HG03558 (cell line): ENCODE data around the gene PEX26.
"Not testable (repeated sequence)": the region's sequence is repeated elsewhere in the genome, so short reads cannot be mapped to it uniquely, and the experiment has no call there.

Experiments
- ATAC-seq: cut with Tn5 transposase; IDR thresholded peaks from one replicate; pipeline ENCODE4 v1.9.1; 2021; ENCODE audit warnings: moderate number of reproducible peaks; ENCODE audit not compliant: unreplicated experiment; ENCODE audit errors: extremely low read depth

The PEX26 gene

DNA sequence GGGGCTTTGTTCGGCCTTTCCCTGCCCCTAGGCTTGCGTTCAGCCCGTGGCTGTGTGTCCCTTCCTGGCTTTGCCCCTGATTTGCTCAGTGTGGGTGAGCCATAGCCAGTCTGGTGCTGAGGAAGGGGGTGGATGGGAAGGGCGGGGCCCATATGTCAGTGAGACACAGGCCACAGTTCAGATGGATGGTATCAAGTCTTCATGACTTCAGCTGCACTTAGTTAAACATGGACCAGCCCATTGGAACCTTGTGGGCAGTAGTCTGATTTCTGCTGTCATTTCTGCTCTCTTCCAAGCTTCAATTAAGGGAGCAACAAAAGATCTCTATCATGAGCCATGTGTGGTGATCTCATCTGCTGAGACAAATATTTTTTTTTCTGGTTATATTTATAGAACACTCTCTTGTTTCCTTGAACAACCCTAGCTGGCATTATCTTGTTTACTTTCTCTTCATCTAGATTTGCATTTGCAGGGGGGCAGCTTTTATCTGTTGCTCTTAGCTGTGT, 21.6 kb upstream of the PEX26 start:
- no peak for ATAC-seq

DNA sequence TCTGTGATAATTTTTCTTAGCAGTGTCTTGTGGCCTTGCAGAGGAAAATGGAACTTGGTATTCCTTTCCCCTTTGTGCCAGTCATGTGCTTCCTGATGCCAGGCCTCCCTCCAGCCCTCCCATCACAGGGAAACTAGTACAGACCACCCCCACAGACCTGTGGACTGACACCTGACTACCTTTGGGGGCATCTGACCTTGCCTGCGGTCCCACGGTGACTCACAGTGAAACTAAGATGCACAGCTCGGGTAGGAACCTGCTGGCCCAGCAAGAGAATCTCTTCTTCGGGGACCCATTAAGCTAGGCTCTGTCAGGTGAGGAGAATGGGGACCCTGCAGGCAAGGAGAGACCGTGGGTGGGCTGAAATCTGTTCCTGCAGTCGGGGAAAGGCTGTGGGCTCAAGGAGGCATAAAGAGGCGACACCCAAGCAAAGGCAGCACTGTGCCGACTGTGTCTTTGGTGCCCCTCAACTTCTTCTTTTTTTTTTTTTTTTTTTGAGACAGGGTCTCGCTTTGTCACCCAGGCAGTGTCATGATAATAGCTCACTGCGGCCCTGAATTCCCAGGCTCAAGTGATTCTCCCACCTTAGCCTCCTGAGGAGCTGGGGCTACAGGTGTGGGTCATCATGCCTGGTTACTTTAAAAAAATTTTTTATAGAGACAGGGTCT, 20.8 kb upstream of the PEX26 start:
- no peak for ATAC-seq

DNA sequence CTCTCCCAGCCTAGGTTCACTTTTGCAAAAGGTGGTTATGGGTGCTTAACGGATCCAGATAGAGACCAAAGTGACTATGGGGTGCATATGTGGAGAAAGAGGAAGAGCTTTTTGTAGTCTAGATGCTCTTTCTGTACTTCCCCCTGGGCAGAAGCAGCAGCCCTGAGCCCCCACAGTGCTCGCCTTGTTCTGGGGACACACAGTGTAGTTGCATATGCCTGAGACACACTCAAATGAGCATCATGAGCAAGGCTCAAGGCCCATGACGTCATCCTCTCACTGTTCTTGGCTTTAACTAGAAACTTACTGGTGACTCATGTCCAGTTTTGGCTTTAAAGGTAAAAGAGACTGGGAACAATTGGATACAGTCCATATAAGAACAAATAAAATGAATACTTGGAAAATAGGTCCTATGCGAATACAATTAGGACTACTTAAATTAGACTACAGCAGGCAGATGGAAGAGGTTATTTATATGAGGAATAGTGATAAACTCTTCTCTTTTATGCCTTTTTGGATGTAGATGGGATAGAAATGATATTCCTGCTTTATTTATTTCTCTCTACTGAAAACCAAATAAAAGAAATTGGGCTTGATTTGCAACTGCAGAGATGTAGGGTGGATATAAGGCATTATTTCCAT, 20.1 kb upstream of the PEX26 start:
- ATAC-seq = no peak

DNA sequence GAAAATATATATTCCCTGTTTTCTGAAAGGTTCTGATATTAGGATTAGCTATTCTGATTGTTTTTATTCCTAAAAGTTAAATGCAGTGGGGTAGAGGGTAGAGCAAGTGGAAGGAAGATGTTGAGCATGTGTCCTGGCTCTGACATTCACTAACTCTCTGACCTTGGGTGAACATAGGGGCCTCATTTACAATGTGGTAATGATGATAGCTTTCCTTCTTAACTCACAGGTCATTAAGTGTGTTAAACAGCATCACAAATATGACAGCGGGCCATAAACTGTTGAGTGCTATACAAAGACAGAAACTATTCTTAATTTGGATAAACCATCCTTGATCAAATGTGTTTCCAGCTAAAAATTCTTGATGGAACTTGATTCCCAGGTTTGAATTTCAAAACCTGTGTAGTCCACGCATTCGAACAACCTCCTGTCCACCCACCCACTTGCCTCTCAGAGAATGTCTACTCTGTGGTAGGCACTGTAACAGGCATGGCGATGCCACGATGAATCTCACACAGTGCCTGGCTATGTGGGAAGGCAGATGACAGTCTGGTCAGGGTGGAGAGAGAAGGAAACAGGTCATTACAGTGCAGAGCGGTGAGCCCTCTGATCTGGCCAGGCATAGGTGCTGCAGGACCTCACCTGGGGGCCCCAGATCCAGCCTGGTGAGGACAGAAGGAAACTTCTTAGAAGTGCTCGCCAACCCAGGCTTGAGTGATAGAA, 19.3 kb upstream of the PEX26 start:
- ATAC-seq = no peak

DNA sequence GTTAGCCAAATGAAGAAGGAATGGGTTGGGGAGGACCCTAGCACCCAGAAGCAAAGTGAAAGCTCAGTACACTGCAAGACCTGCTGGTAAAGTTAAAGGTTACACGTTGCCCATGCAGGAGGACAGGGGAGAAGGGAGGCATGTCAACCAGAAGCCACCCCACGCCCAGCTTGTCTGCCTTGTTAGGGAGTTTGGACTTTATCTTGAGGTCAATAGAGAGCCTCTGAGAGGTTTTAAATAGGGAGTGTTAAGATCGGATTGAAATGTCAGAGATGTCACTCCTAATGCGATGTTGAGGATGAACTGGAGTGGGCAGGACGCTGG, 18.7 kb upstream of the PEX26 start:
- ATAC-seq = no peak

DNA sequence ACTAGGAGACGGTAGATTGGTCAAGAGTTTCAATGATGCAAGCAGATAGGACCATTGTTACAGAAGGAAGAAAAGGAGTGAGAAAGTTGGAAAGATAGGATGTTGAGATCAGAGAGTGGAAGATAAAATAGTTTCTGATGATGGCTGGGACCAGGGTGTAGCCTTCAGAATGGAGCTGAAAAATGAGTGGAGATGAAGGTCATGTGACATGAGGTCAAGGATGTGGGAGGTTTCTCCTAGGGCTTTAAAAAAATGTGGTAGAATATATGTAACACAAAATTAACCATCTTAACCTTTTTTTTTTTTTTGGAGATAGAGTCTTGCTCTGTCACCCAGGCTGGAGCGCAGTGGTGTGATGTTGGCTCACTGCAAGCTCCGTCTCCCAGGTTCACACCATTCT, 18.3 kb upstream of the PEX26 start:
- ATAC-seq = no peak

DNA sequence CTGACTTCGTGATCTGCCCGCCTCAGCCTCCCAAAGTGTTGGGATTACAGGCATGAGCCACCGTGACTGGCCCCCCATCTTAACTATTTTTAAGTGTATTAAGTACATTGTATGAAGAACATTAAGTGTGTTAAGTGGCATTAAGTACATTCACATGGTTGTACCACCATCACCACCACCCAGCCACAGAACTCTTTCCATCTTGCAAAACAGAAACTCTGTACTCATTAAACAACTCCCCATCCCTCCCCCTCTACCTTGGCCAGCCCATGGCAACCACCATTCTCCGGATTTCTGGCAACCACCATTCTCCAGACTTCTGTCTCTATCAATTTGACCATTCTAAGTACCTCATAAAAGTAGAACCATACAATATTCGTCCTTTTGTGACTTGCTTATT, 17.8 kb upstream of the PEX26 start:
- no peak for ATAC-seq

DNA sequence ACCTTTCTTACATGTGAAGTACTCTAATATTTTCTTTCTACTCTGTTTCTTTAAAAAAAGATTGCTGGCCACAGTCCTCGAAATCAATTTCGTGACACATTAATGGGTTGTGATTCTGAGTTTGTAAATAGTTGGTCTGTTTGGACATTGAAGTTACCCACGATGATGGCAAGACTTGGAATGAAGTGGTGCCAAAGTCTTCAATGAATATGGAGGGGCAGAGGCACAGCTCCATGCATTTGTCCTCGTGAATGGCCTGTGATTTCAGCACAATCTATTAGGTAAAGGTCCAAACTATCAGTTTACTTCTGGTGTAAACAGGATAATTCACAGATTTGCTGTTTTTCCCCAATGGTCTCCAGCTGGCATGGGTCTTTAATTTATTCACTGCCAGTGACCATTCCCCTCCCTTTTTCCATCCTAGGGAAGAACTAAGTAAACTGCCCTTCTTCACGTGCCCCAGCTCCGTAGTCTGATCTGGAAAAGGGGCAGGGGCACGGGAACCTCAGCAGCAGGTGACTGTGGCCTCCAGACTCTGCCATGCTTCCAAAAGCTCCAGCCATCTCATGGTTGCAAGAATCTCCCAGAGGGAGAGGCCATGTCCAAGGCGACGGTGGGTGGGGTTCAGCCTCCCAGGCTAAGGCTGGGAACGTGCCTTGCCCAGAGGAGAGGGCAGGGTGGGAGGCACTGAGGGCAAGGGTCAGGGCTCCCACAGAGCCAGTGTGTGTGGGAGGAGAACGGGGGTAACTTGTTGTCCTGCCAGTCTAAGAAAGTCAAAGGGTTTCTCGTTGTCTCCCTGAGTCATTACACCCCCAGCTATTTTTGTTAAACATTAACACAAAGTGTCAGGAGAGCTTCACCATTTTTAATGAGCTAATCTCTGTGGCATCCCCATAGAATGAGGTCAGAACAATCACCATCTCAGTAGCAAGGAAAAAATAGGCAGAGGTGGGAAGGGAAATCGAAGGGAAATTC, 16.9 kb upstream of the PEX26 start:
- ATAC-seq = no peak

DNA sequence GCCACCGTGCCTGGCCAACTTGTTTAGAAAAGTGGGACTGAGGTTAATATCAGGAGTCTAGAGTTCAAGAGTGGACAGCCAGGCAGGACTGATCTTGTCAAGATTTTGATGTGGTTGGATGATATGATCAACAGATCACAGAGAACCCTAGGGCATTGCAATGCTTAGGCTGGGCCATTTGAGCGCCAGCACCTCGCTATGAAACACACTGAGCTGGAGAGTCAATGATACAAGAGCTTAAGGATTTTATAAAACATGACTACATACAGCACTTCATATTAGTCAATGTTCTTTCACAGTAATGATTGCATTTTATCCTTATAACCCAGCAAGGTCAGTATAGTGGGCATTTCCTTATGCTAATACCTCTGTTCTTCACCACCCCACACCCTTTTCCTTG, 15.4 kb upstream of the PEX26 start:
- ATAC-seq = no peak

DNA sequence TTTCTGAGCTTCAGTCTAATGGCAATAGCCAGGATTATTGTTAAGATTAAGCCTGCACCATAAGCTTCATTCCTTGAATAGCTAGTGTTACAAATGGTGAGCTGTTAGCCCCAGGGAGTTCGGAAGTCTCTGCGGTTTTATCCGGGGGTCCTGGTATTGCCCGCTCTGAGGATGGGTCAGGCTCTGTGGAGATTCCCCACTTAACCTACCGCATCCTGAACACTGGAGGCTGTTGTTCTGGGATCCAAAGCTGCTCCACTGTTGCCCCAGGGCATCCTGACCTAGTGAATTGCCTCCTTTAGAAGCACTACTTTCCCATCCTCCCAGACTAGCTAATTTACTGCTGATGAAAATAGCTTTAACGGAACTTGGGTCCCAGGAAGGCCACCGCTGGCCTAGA, 14.5 kb upstream of the PEX26 start:
- ATAC-seq = no peak

DNA sequence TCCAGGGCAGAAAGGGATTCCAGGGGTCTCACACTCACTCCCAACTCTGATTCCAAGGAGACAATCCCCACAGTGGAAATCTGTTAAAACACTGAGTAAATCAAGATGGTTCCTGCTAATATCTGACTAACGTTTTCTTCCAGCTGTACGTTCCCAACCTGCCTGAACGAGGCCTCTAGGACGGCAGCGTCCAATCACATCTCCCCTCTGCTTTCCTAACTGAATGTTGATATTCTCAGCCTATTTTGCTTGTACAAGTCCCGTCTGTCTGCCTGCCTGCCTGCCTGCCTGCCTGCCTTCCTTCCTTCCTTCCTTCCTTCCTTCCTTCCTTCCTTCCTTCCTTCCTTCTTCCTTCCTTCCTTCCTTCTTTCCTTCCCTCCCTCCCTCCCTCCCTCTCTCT, 14.1 kb upstream of the PEX26 start:
- ATAC-seq = not testable (repeated sequence)

DNA sequence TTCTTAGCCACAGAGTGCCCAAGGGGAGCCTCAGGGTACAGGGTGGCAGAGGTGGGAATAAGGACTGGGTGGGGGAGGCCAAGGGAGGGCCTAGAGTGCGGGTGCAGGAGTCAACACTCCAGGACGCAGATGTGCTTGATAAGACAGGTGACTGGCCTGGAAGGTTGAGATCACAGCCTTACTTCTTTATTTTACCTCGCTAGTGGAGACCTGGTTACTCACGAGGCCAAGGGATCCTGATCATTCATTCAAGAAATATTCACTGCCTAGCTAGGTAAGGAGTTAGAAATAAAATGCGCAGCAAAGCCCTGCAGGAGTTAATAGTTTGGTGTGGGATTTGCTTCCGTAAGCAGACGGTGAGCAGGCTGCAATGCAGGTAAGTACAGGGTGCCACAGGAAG, 13.2 kb upstream of the PEX26 start:
- ATAC-seq = no peak

DNA sequence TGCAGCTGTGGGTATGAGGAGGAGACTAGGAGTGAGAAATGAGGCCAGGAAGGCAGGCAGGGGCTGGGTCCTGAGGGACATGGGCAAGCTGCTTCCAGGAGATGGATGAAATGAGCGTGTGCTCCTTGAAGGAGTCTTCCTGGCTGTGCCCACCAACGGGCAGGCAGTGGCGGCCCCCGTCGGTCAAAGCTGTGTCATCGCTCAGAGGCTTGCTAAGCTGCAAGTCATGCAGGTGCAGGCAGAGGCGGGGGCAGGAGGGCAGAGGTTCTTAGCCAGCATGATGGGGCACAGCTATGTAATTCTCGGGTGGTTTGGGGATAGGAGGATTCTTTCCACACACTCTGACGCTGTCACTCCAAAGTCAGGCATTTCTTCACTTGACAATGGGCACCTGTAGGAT, 12.5 kb upstream of the PEX26 start:
- ATAC-seq = no peak

DNA sequence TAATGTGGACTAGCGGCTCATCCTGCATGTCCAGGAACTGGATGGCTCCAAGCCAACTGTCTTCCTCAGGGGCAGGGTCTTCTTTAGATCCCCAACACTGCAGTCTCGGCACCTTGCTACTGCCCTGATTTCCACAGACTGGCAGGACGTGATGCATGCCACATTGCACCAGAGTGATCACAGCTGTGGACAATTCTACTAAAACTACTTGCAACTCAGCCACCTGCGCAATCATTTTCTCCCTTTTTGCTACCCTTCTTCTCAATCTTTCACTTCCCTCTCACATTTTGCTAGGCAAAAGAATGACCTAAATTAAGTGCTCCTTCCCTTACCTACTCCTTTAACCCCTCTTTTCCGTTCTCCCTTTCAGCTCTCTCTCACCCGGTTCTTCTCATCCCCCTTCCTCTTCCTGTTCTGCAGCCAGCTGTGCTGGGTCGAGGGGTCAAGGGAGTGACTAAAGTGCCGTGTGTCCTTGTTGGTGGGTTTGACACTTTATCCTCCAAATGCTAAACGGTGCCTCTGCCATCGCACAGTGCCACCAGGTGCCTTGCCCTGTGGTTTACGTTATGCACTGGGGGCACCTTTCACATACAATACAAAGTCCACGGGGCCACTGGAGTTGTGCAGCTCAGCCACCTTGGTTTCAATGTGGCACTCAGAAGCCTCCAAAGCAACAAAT, 11.5 kb upstream of the PEX26 start:
- ATAC-seq = no peak

DNA sequence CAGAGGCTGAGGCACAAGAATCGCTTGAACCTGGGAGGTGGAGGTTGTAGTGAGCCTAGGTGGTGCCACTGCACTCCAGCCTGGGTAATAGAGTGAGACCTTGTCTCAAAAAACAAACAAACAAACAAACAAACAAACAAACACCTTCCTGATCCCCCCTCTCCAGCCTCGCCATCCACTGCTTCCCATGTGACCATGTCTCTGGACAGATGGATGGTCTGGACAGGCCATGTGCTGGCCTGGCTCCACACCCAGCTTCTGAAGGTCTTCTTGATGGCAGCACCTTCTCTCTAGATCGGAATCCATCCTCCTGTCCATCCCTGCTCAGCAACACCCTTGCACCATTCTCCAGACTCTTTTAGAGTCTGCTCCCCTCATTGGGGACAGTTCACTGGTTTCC, 10.7 kb upstream of the PEX26 start:
- no peak for ATAC-seq

DNA sequence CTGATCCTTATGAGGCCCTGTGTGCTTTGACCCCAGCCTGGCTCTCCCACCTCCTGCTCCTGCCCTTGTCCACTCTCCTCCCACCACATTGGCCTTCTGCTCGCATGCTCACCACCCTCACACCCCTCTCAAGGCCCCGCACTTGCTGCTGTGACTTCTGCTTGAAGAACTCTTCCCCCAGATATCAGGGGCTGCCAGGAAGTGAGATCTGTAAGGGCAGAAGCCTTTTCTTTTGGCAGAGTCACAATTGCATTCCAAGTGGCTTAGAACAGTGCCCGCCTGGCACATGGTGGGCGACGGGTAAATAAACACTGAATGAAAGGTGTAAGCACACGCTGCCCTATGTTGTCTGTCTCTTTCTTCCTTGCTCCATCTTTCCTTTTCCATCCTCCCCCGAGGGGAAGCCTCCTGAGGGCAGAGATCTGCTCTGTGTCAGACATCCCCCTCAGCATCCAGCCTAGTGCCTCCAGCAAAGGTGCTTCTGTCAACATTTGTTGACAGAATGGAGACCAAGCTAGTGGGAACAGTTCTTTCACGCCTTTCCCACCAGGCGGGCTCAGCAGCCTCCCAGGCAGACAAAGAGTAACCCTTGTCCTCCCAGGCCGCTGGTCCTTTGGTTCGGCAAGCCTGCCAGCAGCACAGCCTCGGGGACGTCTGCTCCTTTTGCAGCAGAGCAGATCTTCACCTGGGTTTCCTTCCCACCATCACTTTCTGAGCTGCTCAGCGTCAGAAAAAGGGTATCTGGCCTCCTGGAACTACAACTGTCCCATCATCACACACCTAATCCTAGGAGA, 10.0 kb upstream of the PEX26 start:
- ATAC-seq = no peak

DNA sequence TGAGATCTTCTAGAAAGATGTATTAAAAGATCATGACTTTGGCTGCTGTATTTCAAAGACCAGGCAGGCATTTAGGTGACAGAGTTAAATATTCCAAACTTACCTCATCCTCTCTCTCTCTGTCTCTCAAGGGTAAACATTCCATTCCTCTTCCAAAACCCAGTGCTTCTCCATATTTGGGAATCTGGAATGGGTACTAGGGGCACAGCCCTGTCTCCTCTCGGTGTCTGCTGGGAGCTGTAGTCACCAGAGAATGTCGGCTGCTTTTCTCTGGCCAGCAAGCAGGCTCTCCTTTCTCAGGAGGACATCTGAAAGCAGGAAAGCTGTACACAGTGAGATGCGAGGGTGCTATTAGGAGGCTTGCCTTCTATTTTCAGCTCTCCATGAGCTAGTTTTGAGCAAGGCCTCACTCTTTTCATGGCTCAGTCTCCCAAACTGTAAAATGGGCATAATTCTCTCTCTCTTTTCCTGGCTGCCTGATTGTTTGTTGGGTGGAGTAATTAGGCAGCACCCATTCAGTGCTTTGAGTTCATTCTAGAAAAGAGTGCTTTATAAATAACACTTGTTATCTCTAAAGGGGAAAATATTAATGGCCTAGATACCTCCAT, 9.3 kb upstream of the PEX26 start:
- no peak for ATAC-seq

DNA sequence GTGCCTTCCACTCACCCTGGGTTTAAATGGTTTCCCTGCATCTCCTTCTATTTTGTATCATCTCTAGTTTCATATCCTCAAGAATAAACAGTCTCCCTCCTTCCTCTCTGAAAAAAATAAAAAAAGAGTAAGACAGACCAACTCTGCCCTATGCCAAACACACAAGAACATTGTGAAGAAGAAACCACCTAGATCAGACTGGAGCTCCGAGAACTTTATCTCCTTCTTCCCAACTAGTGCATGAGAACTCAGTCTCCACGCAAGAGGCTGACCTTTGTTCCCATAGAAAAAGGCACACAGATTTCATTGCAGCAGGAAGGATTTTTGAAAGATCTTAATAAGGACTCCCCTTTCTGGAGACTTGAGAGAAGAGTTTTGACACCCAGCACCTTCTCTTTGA, 8.7 kb upstream of the PEX26 start:
- no peak for ATAC-seq

DNA sequence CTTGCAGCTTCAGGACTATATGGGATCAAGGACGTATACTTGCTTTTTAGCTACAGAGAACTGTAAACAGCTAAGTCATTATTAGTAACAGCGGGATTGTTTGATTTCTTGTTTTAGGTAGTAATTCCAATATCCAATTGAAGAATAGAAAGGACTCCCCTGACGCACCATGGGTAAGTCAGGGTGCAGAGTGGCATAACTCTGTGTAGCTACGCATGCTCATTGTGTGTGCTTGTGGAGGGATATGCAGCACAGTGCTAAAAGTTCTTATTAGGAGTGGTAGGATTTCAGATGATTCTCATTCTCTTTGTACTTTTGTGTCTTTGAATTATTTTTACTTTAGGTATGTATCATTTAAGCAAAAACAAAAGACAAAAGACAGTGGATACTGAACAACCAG, 7.7 kb upstream of the PEX26 start:
- ATAC-seq = no peak
